Measurements from ENCODE around the gene LIMS1.
"Not testable (repeated sequence)": the region's sequence is repeated elsewhere in the genome, so short reads cannot be mapped to it uniquely, and the experiment has no call there.

DNA sequence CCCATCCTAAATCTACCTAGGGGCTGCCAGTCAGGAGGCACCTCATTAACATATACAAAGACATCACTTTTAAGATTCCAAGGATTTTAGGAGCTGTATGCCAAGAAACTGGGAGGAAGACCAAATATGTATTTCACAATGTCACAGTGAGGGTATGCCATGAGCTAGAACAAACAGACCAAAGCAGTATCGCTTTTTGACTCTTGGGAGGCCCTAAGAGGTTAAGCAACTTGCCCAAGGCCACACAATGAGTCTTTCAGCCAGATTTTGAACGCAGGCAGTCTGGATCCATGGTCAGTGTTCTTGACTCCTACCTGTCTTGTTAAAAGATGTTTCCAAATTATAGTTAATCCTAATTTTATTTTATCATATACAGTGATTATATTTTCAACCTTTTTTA lies 132.9 kb downstream of the LIMS1 start:
- TF ChIP-seq, protein P1, sequence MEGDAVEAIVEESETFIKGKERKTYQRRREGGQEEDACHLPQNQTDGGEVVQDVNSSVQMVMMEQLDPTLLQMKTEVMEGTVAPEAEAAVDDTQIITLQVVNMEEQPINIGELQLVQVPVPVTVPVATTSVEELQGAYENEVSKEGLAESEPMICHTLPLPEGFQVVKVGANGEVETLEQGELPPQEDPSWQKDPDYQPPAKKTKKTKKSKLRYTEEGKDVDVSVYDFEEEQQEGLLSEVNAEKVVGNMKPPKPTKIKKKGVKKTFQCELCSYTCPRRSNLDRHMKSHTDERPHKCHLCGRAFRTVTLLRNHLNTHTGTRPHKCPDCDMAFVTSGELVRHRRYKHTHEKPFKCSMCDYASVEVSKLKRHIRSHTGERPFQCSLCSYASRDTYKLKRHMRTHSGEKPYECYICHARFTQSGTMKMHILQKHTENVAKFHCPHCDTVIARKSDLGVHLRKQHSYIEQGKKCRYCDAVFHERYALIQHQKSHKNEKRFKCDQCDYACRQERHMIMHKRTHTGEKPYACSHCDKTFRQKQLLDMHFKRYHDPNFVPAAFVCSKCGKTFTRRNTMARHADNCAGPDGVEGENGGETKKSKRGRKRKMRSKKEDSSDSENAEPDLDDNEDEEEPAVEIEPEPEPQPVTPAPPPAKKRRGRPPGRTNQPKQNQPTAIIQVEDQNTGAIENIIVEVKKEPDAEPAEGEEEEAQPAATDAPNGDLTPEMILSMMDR (IDR thresholded peaks at IDR 0.05; ENCODE audit: extremely low read depth in 1 of 2, insufficient read depth in 1 of 2, low read depth in 1 of 2, low read length in 2 of 2): not testable (repeated sequence)
- not testable (repeated sequence) for TF ChIP-seq JUN (IDR thresholded peaks at IDR 0.05; ENCODE audit: borderline replicate concordance, insufficient read depth, insufficient read length, low read depth); EZH2 (IDR thresholded peaks at IDR 0.05; ENCODE audit: borderline replicate concordance, low read depth, low read length, severe bottlenecking); POLR2AphosphoS5 (IDR thresholded peaks at IDR 0.05; ENCODE audit: insufficient read depth, low read depth, low read length); POLR2A (IDR thresholded peaks at IDR 0.05; ENCODE audit: low read depth, low read length); GATA2 (IDR thresholded peaks at IDR 0.05; ENCODE audit: insufficient read depth, insufficient read length, low read depth, low read length); FOS (IDR thresholded peaks at IDR 0.05; ENCODE audit: borderline replicate concordance, insufficient read depth, low read length)
- TF ChIP-seq, protein P2, sequence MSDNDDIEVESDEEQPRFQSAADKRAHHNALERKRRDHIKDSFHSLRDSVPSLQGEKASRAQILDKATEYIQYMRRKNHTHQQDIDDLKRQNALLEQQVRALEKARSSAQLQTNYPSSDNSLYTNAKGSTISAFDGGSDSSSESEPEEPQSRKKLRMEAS (IDR thresholded peaks at IDR 0.05; ENCODE audit: insufficient read depth, insufficient read length): not testable (repeated sequence)

All from endothelial cell of umbilical vein (primary cell).